Measurements from ENCODE around the gene VAV1.

The VAV1 gene

GRCh38 chr19:6847828-6848200 lies 75.3 kb downstream of the VAV1 start:
- H3K4me3 ChIP-seq (ENCODE audit: control insufficient read depth, low read depth, low read length): no peak overlapping the region
- DNase-seq (ENCODE audit: low read depth): no peak
- no peak for TF ChIP-seq CTCF (IDR thresholded peaks at IDR 0.05; ENCODE audit: control insufficient read depth, insufficient read depth, low read depth, low read length, missing control alignments)

GRCh38 chr19:6848986-6849385 lies 76.5 kb downstream of the VAV1 start:
- no peak for TF ChIP-seq CTCF (IDR thresholded peaks at IDR 0.05; ENCODE audit: control insufficient read depth, insufficient read depth, low read depth, low read length, missing control alignments)
- DNase-seq (ENCODE audit: low read depth): no peak
- H3K4me3 ChIP-seq (ENCODE audit: control insufficient read depth, low read depth, low read length): no peak overlapping the region

GRCh38 chr19:6849876-6850275 lies 77.4 kb downstream of the VAV1 start:
- TF ChIP-seq CTCF (IDR thresholded peaks at IDR 0.05; ENCODE audit: control insufficient read depth, insufficient read depth, low read depth, low read length, missing control alignments): no peak

GRCh38 chr19:6851359-6851758 lies 78.9 kb downstream of the VAV1 start:
- no peak for DNase-seq (ENCODE audit: low read depth)
- no peak overlapping the region for H3K4me3 ChIP-seq (ENCODE audit: control insufficient read depth, low read depth, low read length)
- TF ChIP-seq CTCF (IDR thresholded peaks at IDR 0.05; ENCODE audit: control insufficient read depth, insufficient read depth, low read depth, low read length, missing control alignments): no peak

More at GRCh38 chr19:6849876-6850275, 77.4 kb downstream of the VAV1 start:
- H3K4me3 ChIP-seq (ENCODE audit: control insufficient read depth, low read depth, low read length): no peak overlapping the region
- no peak for DNase-seq (ENCODE audit: low read depth)

GRCh38 chr19:6852001-6852400 lies 79.5 kb downstream of the VAV1 start:
- TF ChIP-seq CTCF (IDR thresholded peaks at IDR 0.05; ENCODE audit: control insufficient read depth, insufficient read depth, low read depth, low read length, missing control alignments): no peak
- no peak for DNase-seq (ENCODE audit: low read depth)
- no peak overlapping the region for H3K4me3 ChIP-seq (ENCODE audit: control insufficient read depth, low read depth, low read length)

GRCh38 chr19:6853868-6854267 lies 81.4 kb downstream of the VAV1 start:
- no peak for TF ChIP-seq CTCF (IDR thresholded peaks at IDR 0.05; ENCODE audit: control insufficient read depth, insufficient read depth, low read depth, low read length, missing control alignments)
- no peak for DNase-seq (ENCODE audit: low read depth)
- no peak overlapping the region for H3K4me3 ChIP-seq (ENCODE audit: control insufficient read depth, low read depth, low read length)

- no peak overlapping the region for H3K4me3 ChIP-seq (ENCODE audit: control insufficient read depth, low read depth, low read length)
- no peak for TF ChIP-seq CTCF (IDR thresholded peaks at IDR 0.05; ENCODE audit: control insufficient read depth, insufficient read depth, low read depth, low read length, missing control alignments)
- no peak for DNase-seq (ENCODE audit: low read depth)
These were observed 82.2 kb downstream of the VAV1 start for GRCh38 chr19:6854758-6855157.
